MM.1S (cell line): ENCODE results near the gene BICD1.

ENCODE experiments used
- DNase-seq: peaks from one replicate; pipeline ENCODE4 v3.0.0-alpha.2; 2015
- H2AFZ ChIP-seq: fragments of 300-600 bp; sonication (generic); 2 replicates; pipeline ENCODE4 v1.6.0; 2016; ENCODE audit warnings: antibody characterized with exemption, low read length
- H3F3A ChIP-seq: fragments of 300-600 bp; sonication (generic); 2 replicates; pipeline ENCODE4 v1.6.1; 2016; ENCODE audit warnings: mild to moderate bottlenecking, antibody characterized with exemption, low read length, moderate library complexity, mixed read lengths; ENCODE audit not compliant: insufficient read depth
- H3K27ac ChIP-seq: fragments of 300-600 bp; sonication (generic); 2 replicates; pipeline ENCODE4 v1.5.1; 2016; ENCODE audit warnings: mild to moderate bottlenecking, low read length
- H3K27me3 ChIP-seq: fragments of 300-600 bp; sonication (generic); replicated peaks from 2 replicates; pipeline ENCODE4 v1.6.0; 2016; ENCODE audit warnings: low read length; ENCODE audit not compliant: insufficient read depth
- H3K36me3 ChIP-seq: fragments of 300-600 bp; sonication (generic); replicated peaks from 2 replicates; pipeline ENCODE4 v1.6.1; 2016; ENCODE audit warnings: mild to moderate bottlenecking, low read length, mixed read lengths; ENCODE audit not compliant: insufficient read depth
- H3K4me1 ChIP-seq: fragments of 300-600 bp; sonication (generic); 2 replicates; pipeline ENCODE4 v1.6.1; 2016; ENCODE audit warnings: low read length, mixed read lengths
- H3K4me2 ChIP-seq: fragments of 300-600 bp; sonication (generic); 2 replicates; pipeline ENCODE4 v1.6.0; 2016; ENCODE audit warnings: low read depth, low read length
- H3K4me3 ChIP-seq: fragments of 300-600 bp; sonication (generic); 2 replicates; pipeline ENCODE4 v1.5.1; 2016; ENCODE audit warnings: low read length, mixed read lengths
- H3K79me2 ChIP-seq: fragments of 300-600 bp; sonication (generic); 2 replicates; pipeline ENCODE4 v1.6.1; 2016; ENCODE audit warnings: mixed run types, low read length, mixed read lengths
- H3K9ac ChIP-seq: fragments of 300-600 bp; sonication (generic); 2 replicates; pipeline ENCODE4 v1.6.1; 2016; ENCODE audit warnings: low read length, mixed read lengths
- H3K9me2 ChIP-seq: fragments of 300-600 bp; sonication (generic); replicated peaks from 2 replicates; pipeline ENCODE4 v1.6.1; 2016; ENCODE audit warnings: mild to moderate bottlenecking, low read length, mixed read lengths; ENCODE audit not compliant: insufficient read depth
- H3K9me3 ChIP-seq: fragments of 300-600 bp; sonication (generic); replicated peaks from 2 replicates; pipeline ENCODE4 v1.6.1; 2016; ENCODE audit warnings: mild to moderate bottlenecking, low read length, mixed read lengths; ENCODE audit not compliant: insufficient read depth
- H4K20me1 ChIP-seq: fragments of 300-600 bp; sonication (generic); 2 replicates; pipeline ENCODE4 v1.6.1; 2016; ENCODE audit warnings: mild to moderate bottlenecking, low read length, moderate library complexity, mixed read lengths; ENCODE audit not compliant: insufficient read depth
- EZH2 ChIP-seq: fragments of 300-600 bp; sonication (generic); optimal IDR thresholded peaks from 2 replicates; pipeline ENCODE3; 2017; ENCODE audit warnings: low read depth, mild to moderate bottlenecking, antibody characterized with exemption, low read length, mixed read lengths
- EZH2phosphoT487 ChIP-seq: fragments of 300-600 bp; sonication (generic); IDR thresholded peaks from 2 replicates; pipeline ENCODE4 v1.6.1; 2018; ENCODE audit warnings: antibody characterized with exemption, low read length
- TF ChIP-seq, protein P1 (sequence below): fragments of 300-600 bp; sonication (generic); IDR thresholded peaks from 2 replicates; pipeline ENCODE4 v1.5.1; 2016; ENCODE audit warnings: antibody characterized with exemption, low read length, mixed read lengths

The BICD1 gene

DNA sequence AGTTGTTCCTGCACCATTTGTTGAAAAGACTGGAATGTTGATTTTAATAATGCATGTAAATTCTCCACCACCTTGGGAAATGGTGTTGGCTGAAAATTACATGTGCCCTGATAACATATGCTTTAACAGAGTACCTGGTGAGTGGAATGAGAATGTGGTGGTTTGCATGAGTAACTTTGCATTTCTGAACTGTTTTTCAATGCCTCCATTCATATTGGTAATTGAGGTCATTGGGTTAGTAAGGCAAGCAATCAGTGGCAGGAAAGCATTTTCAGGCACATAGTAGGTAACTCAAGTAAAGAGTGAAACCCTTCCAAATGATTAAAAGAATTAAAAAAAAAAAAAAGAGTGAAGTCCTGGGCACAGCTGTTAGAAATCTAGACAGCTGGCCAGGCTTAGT, 32.2 kb upstream of the BICD1 start:
- Histone ChIP-seq H3K4me2 (no peak overlapping the region), H3K27ac (no peak overlapping the region), H3F3A (no peaks in the 10 kb centered on the region), H3K9ac (no peak overlapping the region), H3K79me2 (no peaks in the 10 kb centered on the region), H3K36me3 (no peaks in the 10 kb centered on the region), H3K9me3 (no peaks in the 10 kb centered on the region), H3K4me1 (no peaks in the 10 kb centered on the region), H3K9me2 (no peaks in the 10 kb centered on the region), H3K27me3 (no peaks in the 10 kb centered on the region), H2AFZ (no peak overlapping the region), H3K4me3 (no peak overlapping the region), H4K20me1 (no peaks in the 10 kb centered on the region)
- TF ChIP-seq EZH2phosphoT487, result no peak
- DNase-seq, result no peak

DNA sequence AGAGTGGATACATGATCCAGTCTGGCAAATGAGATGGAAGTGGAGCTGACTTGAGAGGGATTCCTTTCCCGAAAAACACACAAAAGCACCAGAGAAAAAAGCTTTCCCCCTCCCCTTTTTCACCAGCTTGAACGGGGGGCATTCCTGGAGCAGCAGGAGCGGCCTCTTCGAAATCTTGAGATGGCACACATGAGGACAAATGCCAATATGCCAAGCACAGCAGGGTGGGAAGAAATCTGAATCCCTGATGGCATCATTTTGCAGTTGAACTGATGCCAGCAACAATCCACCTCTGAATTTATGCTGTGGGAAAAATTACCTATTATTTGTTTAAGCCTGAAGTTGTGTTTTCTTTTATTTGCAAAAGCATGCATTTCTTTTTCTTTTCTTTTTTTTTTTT, 29.7 kb upstream of the BICD1 start:
- Histone ChIP-seq H3F3A (no peaks in the 10 kb centered on the region), H3K27me3 (no peaks in the 10 kb centered on the region)
- DNase-seq, result no peak

GRCh38 chr12:32080435-32080834, 26.2 kb upstream of the BICD1 start:
- Histone ChIP-seq H2AFZ (no peak overlapping the region), H3K9me3 (no peaks in the 10 kb centered on the region), H3K27me3 (no peaks in the 10 kb centered on the region), H3K4me1 (no peaks in the 10 kb centered on the region), H3F3A (no peaks in the 10 kb centered on the region), H3K79me2 (no peaks in the 10 kb centered on the region), H3K9me2 (no peaks in the 10 kb centered on the region), H3K36me3 (no peaks in the 10 kb centered on the region), H3K4me2 (no peak overlapping the region), H3K9ac (no peak overlapping the region), H3K4me3 (no peak overlapping the region), H3K27ac (no peak overlapping the region), H4K20me1 (no peaks in the 10 kb centered on the region)
- TF ChIP-seq, protein P1, sequence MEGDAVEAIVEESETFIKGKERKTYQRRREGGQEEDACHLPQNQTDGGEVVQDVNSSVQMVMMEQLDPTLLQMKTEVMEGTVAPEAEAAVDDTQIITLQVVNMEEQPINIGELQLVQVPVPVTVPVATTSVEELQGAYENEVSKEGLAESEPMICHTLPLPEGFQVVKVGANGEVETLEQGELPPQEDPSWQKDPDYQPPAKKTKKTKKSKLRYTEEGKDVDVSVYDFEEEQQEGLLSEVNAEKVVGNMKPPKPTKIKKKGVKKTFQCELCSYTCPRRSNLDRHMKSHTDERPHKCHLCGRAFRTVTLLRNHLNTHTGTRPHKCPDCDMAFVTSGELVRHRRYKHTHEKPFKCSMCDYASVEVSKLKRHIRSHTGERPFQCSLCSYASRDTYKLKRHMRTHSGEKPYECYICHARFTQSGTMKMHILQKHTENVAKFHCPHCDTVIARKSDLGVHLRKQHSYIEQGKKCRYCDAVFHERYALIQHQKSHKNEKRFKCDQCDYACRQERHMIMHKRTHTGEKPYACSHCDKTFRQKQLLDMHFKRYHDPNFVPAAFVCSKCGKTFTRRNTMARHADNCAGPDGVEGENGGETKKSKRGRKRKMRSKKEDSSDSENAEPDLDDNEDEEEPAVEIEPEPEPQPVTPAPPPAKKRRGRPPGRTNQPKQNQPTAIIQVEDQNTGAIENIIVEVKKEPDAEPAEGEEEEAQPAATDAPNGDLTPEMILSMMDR, result no peak
- TF ChIP-seq EZH2, result no peak
- no peak for TF ChIP-seq EZH2phosphoT487
- no peak for DNase-seq

More for the DNA sequence above, 29.7 kb upstream of the BICD1 start:
- H3K9me2 ChIP-seq, result no peaks in the 10 kb centered on the region
- no peak overlapping the region for H3K9ac ChIP-seq
- H3K79me2 ChIP-seq, result no peaks in the 10 kb centered on the region
- H3K4me1 ChIP-seq, result no peaks in the 10 kb centered on the region
- H3K4me2 ChIP-seq, result no peak overlapping the region
- no peak overlapping the region for H2AFZ ChIP-seq
- no peak overlapping the region for H3K27ac ChIP-seq
- no peaks in the 10 kb centered on the region for H3K9me3 ChIP-seq
- H4K20me1 ChIP-seq, result no peaks in the 10 kb centered on the region
- TF ChIP-seq EZH2, result no peak
- no peak for TF ChIP-seq EZH2phosphoT487
- TF ChIP-seq, protein P1, result no peak
- H3K36me3 ChIP-seq, result no peaks in the 10 kb centered on the region
- no peak overlapping the region for H3K4me3 ChIP-seq

DNA sequence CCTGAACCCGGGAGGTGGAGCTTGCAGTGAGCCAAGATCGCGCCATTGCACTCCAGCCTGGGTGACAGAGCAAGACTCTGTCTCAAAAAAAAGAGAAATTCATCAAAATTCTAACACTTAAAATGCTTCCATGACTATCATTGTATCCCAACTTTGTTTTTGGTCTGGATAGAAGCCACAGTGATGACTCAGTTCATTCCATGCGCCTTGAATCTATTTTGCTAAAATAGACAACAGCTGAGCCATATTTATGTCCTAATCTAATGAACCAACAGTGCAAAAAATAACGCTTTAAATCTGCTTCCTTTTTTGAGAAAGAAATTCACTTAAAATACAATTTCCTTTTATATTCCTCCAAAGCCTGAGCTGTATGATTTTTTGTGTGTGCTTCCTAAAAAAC, 23.2 kb upstream of the BICD1 start:
- H3K27ac ChIP-seq, result no peak overlapping the region
- H3K9me3 ChIP-seq, result no peaks in the 10 kb centered on the region
- no peak overlapping the region for H3K4me2 ChIP-seq
- no peak overlapping the region for H3K4me3 ChIP-seq
- H3K36me3 ChIP-seq, result no peaks in the 10 kb centered on the region
- TF ChIP-seq, protein P1, result no peak
- TF ChIP-seq EZH2phosphoT487, result no peak
- no peak for TF ChIP-seq EZH2
- no peaks in the 10 kb centered on the region for H3F3A ChIP-seq
- H2AFZ ChIP-seq, result no peak overlapping the region
- H3K79me2 ChIP-seq, result no peaks in the 10 kb centered on the region
- no peaks in the 10 kb centered on the region for H3K4me1 ChIP-seq
- no peak for DNase-seq
- no peaks in the 10 kb centered on the region for H4K20me1 ChIP-seq
- H3K27me3 ChIP-seq, result no peaks in the 10 kb centered on the region
- no peaks in the 10 kb centered on the region for H3K9me2 ChIP-seq
- no peak overlapping the region for H3K9ac ChIP-seq
